K562 (cell line): ENCODE data around the gene CRAMP1. TPM values are rescaled to one million over a fixed set of nuclear protein-coding genes. Genes with fewer than 3 reads are reported as not detected.
A peak's percentile ranks its signal among the peaks of the same experiment; 100 is the strongest.

Source experiments
- BCL6 ChIP-seq: fragments of 250-450 bp; sonication (Bioruptor Pico); IDR thresholded peaks from 2 replicates; pipeline ENCODE4 v1.4.0; 2020
- CREM ChIP-seq: IDR thresholded peaks from 2 replicates; pipeline ENCODE4 v1.6.1; 2014; ENCODE audit warnings: antibody characterized with exemption, low read depth
- E2F6 ChIP-seq, 2 experiments: IDR thresholded peaks; 2 replicates each; pipeline ENCODE4 v1.6.1; 2011; ENCODE audit warnings: borderline replicate concordance in 1 of 2, control low read depth in 1 of 2, low read depth in 1 of 2, low read length in 1 of 2, mild to moderate bottlenecking in 1 of 2, mixed read lengths in 1 of 2, moderate library complexity in 1 of 2; ENCODE audit not compliant: insufficient read depth in 1 of 2, insufficient read length in 1 of 2, poor library complexity in 1 of 2, severe bottlenecking in 1 of 2; ENCODE audit errors: extremely low read depth in 1 of 2
- FOXP4 ChIP-seq: sonication (generic); formaldehyde crosslinking; IDR thresholded peaks from 2 replicates; pipeline ENCODE4 v1.8.0; 2022; ENCODE audit warnings: mild to moderate bottlenecking, missing genetic modification reagents, borderline replicate concordance
- HDAC8 ChIP-seq: fragments of 450-650 bp; IDR thresholded peaks from 2 replicates; pipeline ENCODE4 v1.6.1; 2016; ENCODE audit warnings: mild to moderate bottlenecking, missing genetic modification characterization, moderate library complexity, missing compliant biosample characterization
- HOXB6 ChIP-seq: fragments of 250-450 bp; sonication (Bioruptor Pico); IDR thresholded peaks from 2 replicates; pipeline ENCODE4 v1.5.1; 2022; ENCODE audit warnings: mild to moderate bottlenecking, borderline replicate concordance
- JUN ChIP-seq, 2 experiments: sonication (generic) in 1 of 2; formaldehyde crosslinking in 1 of 2; IDR thresholded peaks; 2 replicates each; pipeline versions ENCODE4 v1.6.1 to v1.8.0; 2012 to 2022; ENCODE audit warnings: borderline replicate concordance in 2 of 2, mild to moderate bottlenecking in 2 of 2, improper control_type of control experiment in 1 of 2, low read depth in 1 of 2, low read length in 1 of 2, missing genetic modification reagents in 1 of 2
- KDM1A ChIP-seq, 2 experiments: fragments of 450-650 bp; IDR thresholded peaks; 2 replicates each; pipeline ENCODE4 v1.6.1; 2016; ENCODE audit warnings: mild to moderate bottlenecking in 2 of 2
- KDM2B ChIP-seq: fragments of 250-450 bp; sonication (Bioruptor Pico); IDR thresholded peaks from 2 replicates; pipeline ENCODE4 v1.8.0; 2021; ENCODE audit warnings: mild to moderate bottlenecking, moderate library complexity
- SMARCA4 ChIP-seq: fragments of 450-650 bp; IDR thresholded peaks from 2 replicates; pipeline ENCODE4 v1.6.1; 2016
- SNRNP70 ChIP-seq: fragments of 200-400 bp; formaldehyde crosslinking; optimal IDR thresholded peaks from 2 replicates; pipeline ENCODE3; 2017; ENCODE audit warnings: low read depth, low read length
- STAT5B ChIP-seq: fragments of 250-450 bp; sonication (Bioruptor Pico); IDR thresholded peaks from 2 replicates; pipeline ENCODE4 v1.8.0; 2021; ENCODE audit warnings: mild to moderate bottlenecking, inconsistent platforms
- ZBTB7A ChIP-seq: IDR thresholded peaks from 2 replicates; pipeline ENCODE4 v1.6.1; 2011; ENCODE audit warnings: low read depth, mild to moderate bottlenecking, low read length, moderate library complexity, borderline replicate concordance; ENCODE audit not compliant: control insufficient read depth
- ZNF24 ChIP-seq: fragments of 450-650 bp; IDR thresholded peaks from 2 replicates; pipeline ENCODE4 v1.6.1; 2016
- ZNF445 ChIP-seq: fragments of 250-450 bp; sonication (Bioruptor Pico); IDR thresholded peaks from 2 replicates; pipeline ENCODE4 v1.4.0; 2020; ENCODE audit warnings: low read depth, mild to moderate bottlenecking, moderate library complexity
- ZNF511 ChIP-seq: sonication (generic); formaldehyde crosslinking; IDR thresholded peaks from 2 replicates; pipeline ENCODE4 v1.8.0; 2022; ENCODE audit warnings: mild to moderate bottlenecking, missing genetic modification reagents
- ZNF518B ChIP-seq: fragments of 250-450 bp; sonication (Bioruptor Pico); IDR thresholded peaks from 2 replicates; pipeline ENCODE4 v1.5.0; 2021; ENCODE audit warnings: mild to moderate bottlenecking, moderate library complexity
- ZNF764 ChIP-seq: fragments of 250-450 bp; sonication (Bioruptor Pico); IDR thresholded peaks from 2 replicates; pipeline ENCODE4 v1.4.0; 2020; ENCODE audit warnings: low read depth, mild to moderate bottlenecking, moderate library complexity
- polyA plus RNA-seq, 8 experiments: library from polyadenylated mRNA; depleted of rRNA in 4 of 8; stranded (reverse) in 5 of 8; unstranded in 3 of 8; fragments of >200 nt; fragmentation: Nextera tagmentation in 2 of 8; fragmentation: Illumina TruSeq in 1 of 8; extraction: Ambion mirVana in 2 of 8; extraction: Trizol in 1 of 8; gene quantifications; 2 replicates each; pipeline versions ENCODE4 v1.2.1 to v1.2.3, GENCODE V29; 2011 to 2014; ENCODE audit warnings: inconsistent platforms in 1 of 8, missing spikeins in 1 of 8
- total RNA-seq, 7 experiments: library from RNA; depleted of rRNA in 6 of 7; stranded (reverse); fragments of >200 nt in 6 of 7; fragmentation: Illumina TruSeq in 2 of 7; extraction: Trizol in 2 of 7; gene quantifications; 2 replicates each; pipeline versions ENCODE4 v1.2.1 to v1.2.3, GENCODE V29; 2011 to 2021; ENCODE audit warnings: low replicate concordance in 1 of 7

CRAMP1 gene
- total and polyA plus RNA-seq, 9 of the 15 experiments (the other 6 are each of a cell fraction or from before 2014, with no cell fraction given): 0.52 to 20.8 (median 7.5) TPM

- no peak for TF ChIP-seq ZNF511
- TF ChIP-seq FOXP4 (CRISPR knock-in tag): no peak
- TF ChIP-seq HDAC8 (tag): no peak
- TF ChIP-seq ZBTB7A: peak; percentile 95
- TF ChIP-seq KDM1A (IDR thresholded peaks at IDR 0.05): no peak
- TF ChIP-seq E2F6 (IDR thresholded peaks at IDR 0.05; ENCODE audit: borderline replicate concordance in 1 of 2, extremely low read depth in 1 of 2, insufficient read depth in 1 of 2, insufficient read length in 1 of 2, low read depth in 1 of 2, low read length in 1 of 2, poor library complexity in 1 of 2, severe bottlenecking in 1 of 2): peak in 1 of 2 experiments; percentile 69
- no peak for TF ChIP-seq STAT5B
- TF ChIP-seq ZNF445 (CRISPR knock-in tag): no peak
- no peak for TF ChIP-seq BCL6
- TF ChIP-seq HOXB6 (CRISPR knock-in tag): no peak
- TF ChIP-seq ZNF764 (CRISPR knock-in tag): no peak
- TF ChIP-seq JUN (IDR thresholded peaks at IDR 0.05; ENCODE audit: borderline replicate concordance, low read depth, low read length): peak; percentile 70
- TF ChIP-seq JUN (CRISPR knock-in tag; IDR thresholded peaks at IDR 0.05; ENCODE audit: borderline replicate concordance): no peak
- peak; percentile 61 for TF ChIP-seq SMARCA4
- 0 out of 2 replicates have a peak, but pooled peaks have one; percentile 49 for TF ChIP-seq KDM2B (CRISPR knock-in tag)
- peak; percentile 8 for TF ChIP-seq ZNF24
- TF ChIP-seq SNRNP70: no peak
- no peak for TF ChIP-seq ZNF518B (CRISPR knock-in tag)
- TF ChIP-seq CREM: peak; percentile 99
Measured at GRCh38 chr16:1705688-1706385, 93.7 kb downstream of the CRAMP1 start, which contains the start of gene MAPK8IP3 (continued).
